GM21515 (cell line): ENCODE data around the gene TAF1C.
A peak's percentile ranks its signal among the peaks of the same experiment; 100 is the strongest.

Source experiments
- ATAC-seq: cut with Tn5 transposase; IDR thresholded peaks from one replicate; pipeline ENCODE4 v1.9.1; 2021; ENCODE audit not compliant: unreplicated experiment

TAF1C gene

GRCh38 chr16:84184775-84185174 lies 2.1 kb downstream of the TAF1C start:
- no peak for ATAC-seq

GRCh38 chr16:84183911-84184591 lies 2.8 kb downstream of the TAF1C start:
- no peak for ATAC-seq

GRCh38 chr16:84183572-84183875 lies 3.3 kb downstream of the TAF1C start:
- no peak for ATAC-seq

GRCh38 chr16:84182680-84183571 lies 3.9 kb downstream of the TAF1C start:
- ATAC-seq: no peak

GRCh38 chr16:84182104-84182503 lies 4.8 kb downstream of the TAF1C start:
- no peak for ATAC-seq

GRCh38 chr16:84181144-84181915 lies 5.5 kb downstream of the TAF1C start:
- no peak for ATAC-seq

GRCh38 chr16:84180519-84181140 lies 6.2 kb downstream of the TAF1C start:
- ATAC-seq: no peak

GRCh38 chr16:84179612-84180320 lies 7.1 kb downstream of the TAF1C start:
- no peak for ATAC-seq

- no peak for ATAC-seq
These were observed 7.8 kb downstream of the TAF1C start for GRCh38 chr16:84178892-84179611.

- no peak for ATAC-seq
These were observed 8.6 kb downstream of the TAF1C start for GRCh38 chr16:84178146-84178765.

GRCh38 chr16:84177741-84178073 lies 9.2 kb downstream of the TAF1C start:
- no peak for ATAC-seq

GRCh38 chr16:84176192-84177053 lies 10.4 kb downstream of the TAF1C start:
- ATAC-seq: no peak

GRCh38 chr16:84175350-84176081 lies 11.3 kb downstream of the TAF1C start:
- ATAC-seq: peak; percentile 73

GRCh38 chr16:84174396-84174795 lies 12.5 kb downstream of the TAF1C start:
- no peak for ATAC-seq

- ATAC-seq: no peak
These were observed 17.0 kb downstream of the TAF1C start for GRCh38 chr16:84169765-84170310.

- no peak for ATAC-seq
These were observed 19.8 kb downstream of the TAF1C start for GRCh38 chr16:84166796-84167695.

- no peak for ATAC-seq
These were observed 21.1 kb downstream of the TAF1C start for GRCh38 chr16:84165746-84166145.
